ENCODE results near the gene THTPA. TPM values are rescaled to one million over a fixed set of nuclear protein-coding genes. Genes with fewer than 3 reads are reported as not detected.

The THTPA gene
- total and polyA plus RNA-seq, 2 of the 13 experiments (the other 11 are each of a cell fraction or from before 2014, with no cell fraction given) = 7.4 to 8.7 TPM

GRCh38 chr14:23567186-23568020 is 11.3 kb downstream of the THTPA start, which contains the start of gene AP1G2 (continued):
- TF ChIP-seq PCBP2 (optimal IDR thresholded peaks at IDR 0.05; ENCODE audit: low read depth, low read length, poor library complexity, severe bottlenecking) (no peak), ZNF782 (CRISPR knock-in tag; IDR thresholded peaks at IDR 0.05; ENCODE audit: borderline replicate concordance) (peak; percentile 89; the same call in 1 of the 2 replicates), MXD4 (CRISPR knock-in tag; IDR thresholded peaks at IDR 0.05) (peak; percentile 87), TEF (CRISPR knock-in tag; IDR thresholded peaks at IDR 0.05) (0 out of 2 replicates have a peak, but pooled peaks have one; percentile 69), ZNF24 (IDR thresholded peaks at IDR 0.05) (no peak), YY1 (IDR thresholded peaks at IDR 0.05; ENCODE audit: insufficient read depth, insufficient replicate concordance, low read depth, low read length) (peak; percentile 64), ZNF143 (CRISPR knock-in tag; IDR thresholded peaks at IDR 0.05) (peak; percentile 61), TBX2 (CRISPR knock-in tag; IDR thresholded peaks at IDR 0.05; ENCODE audit: borderline replicate concordance) (peak; percentile 72), NR3C1 (CRISPR knock-in tag; IDR thresholded peaks at IDR 0.05) (no peak), ZNF850 (CRISPR knock-in tag; conservative IDR thresholded peaks at IDR 0.05) (no peak), ZNF350 (CRISPR knock-in tag; IDR thresholded peaks at IDR 0.05; ENCODE audit: borderline replicate concordance, low read depth) (peak; percentile 96; the same call in 1 of the 2 replicates), SMARCC2 (IDR thresholded peaks at IDR 0.05) (no peak), PHB2 (IDR thresholded peaks at IDR 0.05; ENCODE audit: partially characterized antibody) (no peak), CCAR2 (optimal IDR thresholded peaks at IDR 0.05; ENCODE audit: low read depth, low read length) (no peak), SMAD9 (CRISPR knock-in tag; IDR thresholded peaks at IDR 0.05) (peak; percentile 86; the same call in 1 of the 2 replicates), ZNF234 (CRISPR knock-in tag; conservative IDR thresholded peaks at IDR 0.05) (peak; percentile 66), POLR2AphosphoS5 (IDR thresholded peaks at IDR 0.05; ENCODE audit: low read depth, low read length) (peak; percentile 99), SOX13 (IDR thresholded peaks at IDR 0.05) (no peak), SOX13 (CRISPR knock-in tag; conservative IDR thresholded peaks at IDR 0.05 in 1 of 2, IDR thresholded peaks at IDR 0.05 in 1 of 2) (peak in 1 of 2 experiments; percentile 51; a peak in 1 of 4 replicates), ZMYM4 (CRISPR knock-in tag; IDR thresholded peaks at IDR 0.05) (peak; percentile 84), ZC3H4 (CRISPR knock-in tag; IDR thresholded peaks at IDR 0.05; ENCODE audit: borderline replicate concordance) (peak; percentile 82; the same call in 1 of the 2 replicates), TRAFD1 (CRISPR knock-in tag; IDR thresholded peaks at IDR 0.05; ENCODE audit: borderline replicate concordance) (peak; percentile 90; the same call in 1 of the 2 replicates)
- TF ChIP-seq, protein P1, sequence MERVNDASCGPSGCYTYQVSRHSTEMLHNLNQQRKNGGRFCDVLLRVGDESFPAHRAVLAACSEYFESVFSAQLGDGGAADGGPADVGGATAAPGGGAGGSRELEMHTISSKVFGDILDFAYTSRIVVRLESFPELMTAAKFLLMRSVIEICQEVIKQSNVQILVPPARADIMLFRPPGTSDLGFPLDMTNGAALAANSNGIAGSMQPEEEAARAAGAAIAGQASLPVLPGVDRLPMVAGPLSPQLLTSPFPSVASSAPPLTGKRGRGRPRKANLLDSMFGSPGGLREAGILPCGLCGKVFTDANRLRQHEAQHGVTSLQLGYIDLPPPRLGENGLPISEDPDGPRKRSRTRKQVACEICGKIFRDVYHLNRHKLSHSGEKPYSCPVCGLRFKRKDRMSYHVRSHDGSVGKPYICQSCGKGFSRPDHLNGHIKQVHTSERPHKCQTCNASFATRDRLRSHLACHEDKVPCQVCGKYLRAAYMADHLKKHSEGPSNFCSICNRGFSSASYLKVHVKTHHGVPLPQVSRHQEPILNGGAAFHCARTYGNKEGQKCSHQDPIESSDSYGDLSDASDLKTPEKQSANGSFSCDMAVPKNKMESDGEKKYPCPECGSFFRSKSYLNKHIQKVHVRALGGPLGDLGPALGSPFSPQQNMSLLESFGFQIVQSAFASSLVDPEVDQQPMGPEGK (CRISPR knock-in tag; IDR thresholded peaks at IDR 0.05) = peak; percentile 98
- TF ChIP-seq, protein P2, sequence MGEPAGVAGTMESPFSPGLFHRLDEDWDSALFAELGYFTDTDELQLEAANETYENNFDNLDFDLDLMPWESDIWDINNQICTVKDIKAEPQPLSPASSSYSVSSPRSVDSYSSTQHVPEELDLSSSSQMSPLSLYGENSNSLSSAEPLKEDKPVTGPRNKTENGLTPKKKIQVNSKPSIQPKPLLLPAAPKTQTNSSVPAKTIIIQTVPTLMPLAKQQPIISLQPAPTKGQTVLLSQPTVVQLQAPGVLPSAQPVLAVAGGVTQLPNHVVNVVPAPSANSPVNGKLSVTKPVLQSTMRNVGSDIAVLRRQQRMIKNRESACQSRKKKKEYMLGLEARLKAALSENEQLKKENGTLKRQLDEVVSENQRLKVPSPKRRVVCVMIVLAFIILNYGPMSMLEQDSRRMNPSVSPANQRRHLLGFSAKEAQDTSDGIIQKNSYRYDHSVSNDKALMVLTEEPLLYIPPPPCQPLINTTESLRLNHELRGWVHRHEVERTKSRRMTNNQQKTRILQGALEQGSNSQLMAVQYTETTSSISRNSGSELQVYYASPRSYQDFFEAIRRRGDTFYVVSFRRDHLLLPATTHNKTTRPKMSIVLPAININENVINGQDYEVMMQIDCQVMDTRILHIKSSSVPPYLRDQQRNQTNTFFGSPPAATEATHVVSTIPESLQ (CRISPR knock-in tag; conservative IDR thresholded peaks at IDR 0.05) = peak; percentile 97

All from HepG2 (cell line).